Uterus (tissue), 4 donors: ENCODE measurements around the gene SUPT20HL2. TPM values are rescaled to one million over a fixed set of nuclear protein-coding genes. Genes with fewer than 3 reads are reported as not detected.
"Not testable (repeated sequence)": the region's sequence is repeated elsewhere in the genome, so short reads cannot be mapped to it uniquely, and the experiment has no call there.

ENCODE experiments used
- DNase-seq, 2 donors: peaks; one replicate each; pipeline ENCODE4 v3.0.0-alpha.2; 2019 to 2020
- H3K27ac ChIP-seq, 2 donors: fragments of 200-600 bp; sonication (generic); 1 replicate in 1 of 2; 2 replicates in 1 of 2; pipeline ENCODE4 v1.5.1; 2016 to 2018
- H3K27me3 ChIP-seq, 2 donors: fragments of 200-600 bp; sonication (generic); one replicate each; pipeline ENCODE4 v1.5.1; 2018 to 2019; ENCODE audit warnings: control low read depth in 1 of 2
- H3K36me3 ChIP-seq, 2 donors: fragments of 200-600 bp; sonication (generic); one replicate each; pipeline ENCODE4 v1.5.1; 2019; ENCODE audit warnings: control low read depth in 1 of 2
- H3K4me1 ChIP-seq, 2 donors: fragments of 200-600 bp; sonication (generic); one replicate each; pipeline ENCODE4 v1.5.1; 2018 to 2019; ENCODE audit warnings: control low read depth in 1 of 2
- H3K4me3 ChIP-seq, 2 donors: fragments of 200-600 bp; sonication (generic); 1 replicate in 1 of 2; 2 replicates in 1 of 2; pipeline ENCODE4 v1.5.1; 2018 to 2019; ENCODE audit warnings: mild to moderate bottlenecking in 1 of 2
- H3K9me3 ChIP-seq, 2 donors: fragments of 200-600 bp; sonication (generic); one replicate each; pipeline ENCODE4 v1.5.1; 2019; ENCODE audit warnings: control low read depth in 1 of 2
- POLR2A ChIP-seq, 2 donors: fragments of 450-650 bp; IDR thresholded peaks; one replicate each; pipeline ENCODE4 v1.6.1; 2016; ENCODE audit warnings: antibody characterized with exemption in 2 of 2, mild to moderate bottlenecking in 1 of 2, moderate library complexity in 1 of 2
- intact Hi-C: fragments of 100-400 bp; cut with DNase I; formaldehyde crosslinking; loops from one replicate; pipeline ENCODE4 v1.15.1; 2023; ENCODE audit warnings: low total_unique reads
- total RNA-seq, 4 donors: library from RNA; depleted of rRNA in 3 of 4; stranded (reverse); fragments of >200 nt in 3 of 4; gene quantifications; one replicate each; pipeline versions ENCODE4 v1.1.0 to v1.2.4, GENCODE V29; 2014 to 2023
- TF ChIP-seq, protein P1 (sequence below), 4 experiments: fragments of 200-600 bp in 2 of 4; fragments of 450-650 bp in 2 of 4; sonication (generic) in 2 of 4; IDR thresholded peaks; one replicate each; pipeline ENCODE4 v1.5.1; 2016 to 2019; ENCODE audit warnings: antibody characterized with exemption in 4 of 4, mild to moderate bottlenecking in 2 of 4, moderate library complexity in 1 of 4
- donor health status: DM: yes; HTN: yes; CAD: no.

SUPT20HL2 gene
- total RNA-seq, 4 donors from 2014 or later: 1.2 TPM; not detected in 3

DNA sequence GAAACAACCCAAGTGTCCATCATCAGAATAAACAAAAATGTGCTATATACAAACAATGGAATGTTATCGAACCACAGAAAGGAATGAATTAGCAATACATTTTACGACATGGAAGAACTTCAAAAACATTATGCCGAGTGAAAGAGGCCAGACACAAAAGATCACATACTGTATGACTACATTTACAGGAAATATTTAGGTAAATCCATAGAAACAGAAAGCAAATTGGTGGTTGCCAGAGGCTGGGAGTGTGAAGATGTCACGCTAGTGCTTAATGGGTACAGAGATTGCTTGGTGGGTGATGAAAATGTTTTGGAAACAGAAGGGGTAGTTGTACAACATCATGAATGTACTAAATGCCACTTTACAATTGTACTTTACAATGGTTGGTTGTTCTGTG lies 5.1 kb downstream of the SUPT20HL2 start:
- intact Hi-C loops, DNase-seq, H3K27ac ChIP-seq, H3K4me1 ChIP-seq, H3K9me3 ChIP-seq, H3K4me3 ChIP-seq, H3K27me3 ChIP-seq, H3K36me3 ChIP-seq: not testable (repeated sequence)

- no peaks in the 10 kb centered on the region for H3K4me1 ChIP-seq
- H3K9me3 ChIP-seq: no peaks in the 10 kb centered on the region
- no peak overlapping the region for H3K27ac ChIP-seq
- no peak overlapping the region for H3K4me3 ChIP-seq
- DNase-seq: no peak
- intact Hi-C loops: no loop called here
- no peaks in the 10 kb centered on the region for H3K36me3 ChIP-seq
- TF ChIP-seq, protein P1, sequence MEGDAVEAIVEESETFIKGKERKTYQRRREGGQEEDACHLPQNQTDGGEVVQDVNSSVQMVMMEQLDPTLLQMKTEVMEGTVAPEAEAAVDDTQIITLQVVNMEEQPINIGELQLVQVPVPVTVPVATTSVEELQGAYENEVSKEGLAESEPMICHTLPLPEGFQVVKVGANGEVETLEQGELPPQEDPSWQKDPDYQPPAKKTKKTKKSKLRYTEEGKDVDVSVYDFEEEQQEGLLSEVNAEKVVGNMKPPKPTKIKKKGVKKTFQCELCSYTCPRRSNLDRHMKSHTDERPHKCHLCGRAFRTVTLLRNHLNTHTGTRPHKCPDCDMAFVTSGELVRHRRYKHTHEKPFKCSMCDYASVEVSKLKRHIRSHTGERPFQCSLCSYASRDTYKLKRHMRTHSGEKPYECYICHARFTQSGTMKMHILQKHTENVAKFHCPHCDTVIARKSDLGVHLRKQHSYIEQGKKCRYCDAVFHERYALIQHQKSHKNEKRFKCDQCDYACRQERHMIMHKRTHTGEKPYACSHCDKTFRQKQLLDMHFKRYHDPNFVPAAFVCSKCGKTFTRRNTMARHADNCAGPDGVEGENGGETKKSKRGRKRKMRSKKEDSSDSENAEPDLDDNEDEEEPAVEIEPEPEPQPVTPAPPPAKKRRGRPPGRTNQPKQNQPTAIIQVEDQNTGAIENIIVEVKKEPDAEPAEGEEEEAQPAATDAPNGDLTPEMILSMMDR (IDR thresholded peaks at IDR 0.05): no peak
- TF ChIP-seq POLR2A (IDR thresholded peaks at IDR 0.05): no peak
- H3K27me3 ChIP-seq: no peaks in the 10 kb centered on the region
These were observed 7.4 kb downstream of the SUPT20HL2 start for GRCh38 chrX:24306440-24306839.

DNA sequence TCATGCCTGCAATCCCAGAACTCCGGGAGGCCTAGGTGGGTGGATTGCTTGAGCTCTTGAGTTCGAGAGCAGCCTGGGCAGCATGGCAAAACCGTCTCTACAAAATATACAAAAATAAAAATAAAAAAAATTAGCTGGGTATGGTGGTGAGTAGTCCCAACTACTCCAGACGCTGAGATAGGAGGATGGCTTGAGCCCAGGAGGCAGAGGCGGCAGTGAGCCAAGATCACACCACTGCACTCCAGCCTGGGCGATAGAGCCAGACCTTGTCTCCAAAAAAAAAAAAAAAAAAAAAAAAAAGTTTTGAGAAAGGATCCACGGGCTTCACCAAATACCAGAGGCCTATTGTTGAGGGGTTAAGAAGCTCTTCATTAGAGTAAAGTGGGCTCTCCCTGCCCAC lies 8.0 kb downstream of the SUPT20HL2 start:
- H3K4me3 ChIP-seq: no peak overlapping the region
- intact Hi-C loops: no loop called here
- no peaks in the 10 kb centered on the region for H3K9me3 ChIP-seq
- peak in 1 of 2 donors; percentile 41 for DNase-seq
- TF ChIP-seq, protein P1 (IDR thresholded peaks at IDR 0.05): no peak
- no peak for TF ChIP-seq POLR2A (IDR thresholded peaks at IDR 0.05)
- H3K27ac ChIP-seq: no peak overlapping the region
- H3K36me3 ChIP-seq: no peaks in the 10 kb centered on the region
- no peaks in the 10 kb centered on the region for H3K27me3 ChIP-seq
- H3K4me1 ChIP-seq: no peaks in the 10 kb centered on the region

DNA sequence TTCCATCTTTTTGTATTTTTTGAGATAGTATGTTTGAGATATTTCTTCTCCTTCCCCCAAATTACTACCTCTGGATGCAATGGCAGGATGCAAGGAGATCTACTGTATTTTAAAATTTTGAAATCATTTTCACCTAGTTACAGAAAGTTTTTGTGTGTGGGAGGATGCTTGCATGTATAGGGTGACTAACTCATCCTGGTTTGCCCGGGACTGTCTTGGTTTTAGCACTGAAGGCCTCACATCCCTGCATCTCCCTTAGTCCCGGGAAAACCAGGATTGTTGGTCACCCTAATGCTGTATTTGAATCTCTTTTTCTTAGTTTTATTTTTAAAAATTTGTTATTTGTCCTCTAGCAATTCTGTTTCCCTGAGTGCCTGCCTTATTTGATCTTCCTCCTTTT lies 12.1 kb downstream of the SUPT20HL2 start:
- DNase-seq: no peak
- intact Hi-C loops: no loop called here
- Histone ChIP-seq H3K36me3 (no peaks in the 10 kb centered on the region), H3K4me1 (no peaks in the 10 kb centered on the region), H3K9me3 (no peaks in the 10 kb centered on the region), H3K4me3 (no peak overlapping the region), H3K27me3 (no peaks in the 10 kb centered on the region), H3K27ac (no peak overlapping the region)
- TF ChIP-seq, protein P1 (IDR thresholded peaks at IDR 0.05): no peak
- no peak for TF ChIP-seq POLR2A (IDR thresholded peaks at IDR 0.05)

- intact Hi-C loops: no loop called here
- Histone ChIP-seq H3K4me3 (no peak overlapping the region), H3K9me3 (no peaks in the 10 kb centered on the region), H3K4me1 (no peaks in the 10 kb centered on the region), H3K27me3 (no peaks in the 10 kb centered on the region), H3K36me3 (no peaks in the 10 kb centered on the region), H3K27ac (no peak overlapping the region)
- TF ChIP-seq POLR2A (IDR thresholded peaks at IDR 0.05): no peak
- TF ChIP-seq, protein P1 (IDR thresholded peaks at IDR 0.05): no peak
- DNase-seq: no peak
These were observed 12.8 kb downstream of the SUPT20HL2 start for GRCh38 chrX:24301060-24301459.

DNA sequence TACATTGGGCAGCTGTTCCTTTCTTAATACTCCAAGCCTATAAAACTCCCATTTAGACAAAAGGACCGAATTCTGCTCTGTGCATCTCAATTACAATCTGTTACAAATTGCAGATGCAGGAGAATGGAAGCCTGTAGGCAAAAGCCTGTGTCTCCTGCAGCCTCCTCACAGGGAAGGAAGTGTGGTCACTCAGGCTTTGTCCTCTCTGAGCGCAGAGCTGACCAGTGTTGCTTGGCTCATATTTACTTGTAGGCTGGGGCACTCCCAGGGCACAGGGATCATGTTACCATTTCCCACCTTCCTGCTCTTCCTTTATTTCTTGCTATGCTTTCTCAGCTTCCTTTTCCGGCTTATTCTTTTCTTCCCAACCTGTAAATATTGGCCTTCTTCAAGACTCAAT lies 15.7 kb downstream of the SUPT20HL2 start:
- TF ChIP-seq, protein P1 (IDR thresholded peaks at IDR 0.05): no peak
- no peak for TF ChIP-seq POLR2A (IDR thresholded peaks at IDR 0.05)
- no peak for DNase-seq
- H3K27ac ChIP-seq: no peak overlapping the region
- intact Hi-C loops: no loop called here
- H3K9me3 ChIP-seq: no peaks in the 10 kb centered on the region
- H3K36me3 ChIP-seq: no peaks in the 10 kb centered on the region
- H3K4me1 ChIP-seq: no peaks in the 10 kb centered on the region
- no peak overlapping the region for H3K4me3 ChIP-seq
- no peaks in the 10 kb centered on the region for H3K27me3 ChIP-seq
